Measurements from ENCODE around the gene BOD1L1.

GRCh38 chr4:13674971-13675370, 47.4 kb upstream of the BOD1L1 start:
- TF ChIP-seq CTCF (IDR thresholded peaks at IDR 0.05) (no peak), POLR2A (IDR thresholded peaks at IDR 0.05) (no peak), EP300 (IDR thresholded peaks at IDR 0.05; ENCODE audit: low read depth) (no peak)

Data from transverse colon (tissue), 3 donors.